ENCODE measurements around the gene ACSS2. TPM values are rescaled to one million over a fixed set of nuclear protein-coding genes. Genes with fewer than 3 reads are reported as not detected.

ACSS2 gene
- total RNA-seq, 4 donors from 2014 or later: 48.5 to 89.6 (median 68.1) TPM

DNA sequence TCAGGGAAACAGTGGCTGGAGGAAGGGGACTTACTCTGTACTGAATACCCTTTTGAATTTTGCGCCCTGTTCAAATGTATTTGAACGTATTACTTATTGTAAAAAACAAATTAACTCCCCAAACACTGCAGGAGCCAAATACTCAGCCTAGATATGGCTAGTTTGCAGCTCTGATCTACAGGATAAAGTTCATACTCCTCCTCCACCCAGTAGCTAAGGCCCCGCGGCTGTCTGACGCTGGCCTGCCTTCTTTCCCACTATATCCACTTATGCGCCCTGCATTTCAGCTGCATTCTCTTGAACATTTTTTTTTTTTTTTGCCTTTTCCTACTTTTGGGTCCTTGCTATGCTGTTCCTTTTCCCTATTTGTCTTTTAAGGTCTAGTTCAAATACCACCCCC lies 72.7 kb downstream of the ACSS2 start:
- Histone ChIP-seq H3K4me1 (no peaks in the 10 kb centered on the region), H3K27ac (no peak overlapping the region), H3K4me3 (replicated peaks in 1 of 3) (no peak overlapping the region), H3K9me3 (no peaks in the 10 kb centered on the region), H3K27me3 (no peaks in the 10 kb centered on the region), H3K36me3 (peaks cover 2 to 13% of the 10 kb centered on the region in 2 donors)
- intact Hi-C loops (cut with DNase I): no loop called here
- WGBS, 2 donors: 95 to 96% methylated on average over 6 of the region's 6 CpGs
- TF ChIP-seq, protein P1, sequence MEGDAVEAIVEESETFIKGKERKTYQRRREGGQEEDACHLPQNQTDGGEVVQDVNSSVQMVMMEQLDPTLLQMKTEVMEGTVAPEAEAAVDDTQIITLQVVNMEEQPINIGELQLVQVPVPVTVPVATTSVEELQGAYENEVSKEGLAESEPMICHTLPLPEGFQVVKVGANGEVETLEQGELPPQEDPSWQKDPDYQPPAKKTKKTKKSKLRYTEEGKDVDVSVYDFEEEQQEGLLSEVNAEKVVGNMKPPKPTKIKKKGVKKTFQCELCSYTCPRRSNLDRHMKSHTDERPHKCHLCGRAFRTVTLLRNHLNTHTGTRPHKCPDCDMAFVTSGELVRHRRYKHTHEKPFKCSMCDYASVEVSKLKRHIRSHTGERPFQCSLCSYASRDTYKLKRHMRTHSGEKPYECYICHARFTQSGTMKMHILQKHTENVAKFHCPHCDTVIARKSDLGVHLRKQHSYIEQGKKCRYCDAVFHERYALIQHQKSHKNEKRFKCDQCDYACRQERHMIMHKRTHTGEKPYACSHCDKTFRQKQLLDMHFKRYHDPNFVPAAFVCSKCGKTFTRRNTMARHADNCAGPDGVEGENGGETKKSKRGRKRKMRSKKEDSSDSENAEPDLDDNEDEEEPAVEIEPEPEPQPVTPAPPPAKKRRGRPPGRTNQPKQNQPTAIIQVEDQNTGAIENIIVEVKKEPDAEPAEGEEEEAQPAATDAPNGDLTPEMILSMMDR (IDR thresholded peaks at IDR 0.05): no peak
- no peak for TF ChIP-seq POLR2A (IDR thresholded peaks at IDR 0.05)
- DNase-seq: no peak

DNA sequence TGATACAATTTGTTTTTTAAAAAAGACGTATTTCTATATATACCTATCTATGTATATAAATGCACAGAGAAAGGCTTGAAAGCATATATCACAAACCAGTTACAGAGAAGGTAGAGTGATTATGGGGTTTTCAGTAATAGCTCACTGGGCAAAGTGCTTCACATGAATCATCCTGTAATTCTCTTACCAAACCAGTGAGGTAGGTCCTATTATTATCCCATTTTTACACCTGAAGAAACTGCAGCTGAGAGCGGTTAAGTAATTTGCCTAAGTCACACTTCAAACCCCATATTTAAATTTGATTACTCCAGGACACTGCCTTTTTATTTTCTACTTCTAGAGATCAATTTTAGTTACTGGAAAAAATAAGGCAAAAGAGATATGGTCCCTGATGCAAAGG lies 74.8 kb downstream of the ACSS2 start:
- Histone ChIP-seq H3K4me1 (peaks cover 0 to 8% of the 10 kb centered on the region in 2 donors), H3K27ac (no peak overlapping the region), H3K36me3 (no peaks in the 10 kb centered on the region), H3K27me3 (no peaks in the 10 kb centered on the region), H3K9me3 (no peaks in the 10 kb centered on the region), H3K4me3 (replicated peaks in 1 of 3) (no peak overlapping the region)
- TF ChIP-seq, protein P1 (IDR thresholded peaks at IDR 0.05): no peak
- no peak for TF ChIP-seq POLR2A (IDR thresholded peaks at IDR 0.05)
- DNase-seq: no peak
- WGBS, 2 donors: 95 to 98% methylated on average over 2 of the region's 2 CpGs
- intact Hi-C loops (cut with DNase I): no loop called here

DNA sequence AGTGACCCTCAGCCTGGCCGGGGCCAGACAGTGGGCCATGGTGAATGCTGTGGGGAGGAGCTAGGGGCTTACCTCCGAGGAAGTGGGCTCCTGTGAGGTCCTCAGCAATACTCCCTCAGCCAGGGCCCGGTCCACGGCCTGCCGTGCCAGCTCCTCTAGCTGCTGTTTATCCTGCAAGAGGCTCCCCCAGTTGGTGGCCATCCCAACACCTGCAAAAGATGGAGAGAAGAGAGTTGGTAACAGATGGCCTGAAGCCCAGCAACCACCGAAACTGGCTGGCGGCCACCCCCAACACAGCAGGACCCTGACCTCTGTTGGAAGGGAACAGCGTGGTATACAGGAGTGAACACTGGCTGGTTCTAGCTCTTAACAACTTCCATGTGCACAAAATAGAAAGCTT lies 75.2 kb downstream of the ACSS2 start:
- peaks cover 0 to 12% of the 10 kb centered on the region in 2 donors for H3K4me1 ChIP-seq
- no peaks in the 10 kb centered on the region for H3K27me3 ChIP-seq
- TF ChIP-seq POLR2A (IDR thresholded peaks at IDR 0.05): no peak
- TF ChIP-seq, protein P1 (IDR thresholded peaks at IDR 0.05): no peak
- H3K36me3 ChIP-seq: no peaks in the 10 kb centered on the region
- 83 to 87% methylated on average over 8 of the region's 8 CpGs for WGBS, 2 donors
- no peak overlapping the region for H3K4me3 ChIP-seq (replicated peaks in 1 of 3)
- DNase-seq: no peak
- no peak overlapping the region for H3K27ac ChIP-seq
- H3K9me3 ChIP-seq: no peaks in the 10 kb centered on the region
- intact Hi-C loops (cut with DNase I): no loop called here

DNA sequence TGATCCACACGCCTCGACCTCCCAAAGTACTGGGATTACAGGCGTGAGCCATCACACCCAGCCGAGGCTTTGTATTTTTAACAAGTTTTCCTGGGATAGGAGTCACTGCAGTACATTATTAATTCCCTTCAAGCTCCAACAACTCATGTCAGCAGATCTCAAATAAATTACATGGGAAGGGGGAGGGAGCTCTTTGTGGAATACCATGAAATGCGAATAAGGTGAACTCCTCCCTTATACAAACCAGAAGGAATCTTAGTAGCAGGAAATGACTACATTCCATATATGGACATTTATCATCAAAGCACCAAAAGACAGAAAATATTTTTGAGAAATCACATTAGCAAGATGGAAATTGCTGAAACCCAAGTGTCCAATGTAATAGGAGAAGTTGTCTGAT lies 76.3 kb downstream of the ACSS2 start:
- no peaks in the 10 kb centered on the region for H3K9me3 ChIP-seq
- H3K4me1 ChIP-seq: peaks cover 0 to 12% of the 10 kb centered on the region in 2 donors
- no peaks in the 10 kb centered on the region for H3K36me3 ChIP-seq
- no peak overlapping the region for H3K4me3 ChIP-seq (replicated peaks in 1 of 3)
- DNase-seq: no peak
- intact Hi-C loops (cut with DNase I): no loop called here
- no peaks in the 10 kb centered on the region for H3K27me3 ChIP-seq
- no peak overlapping the region for H3K27ac ChIP-seq
- TF ChIP-seq POLR2A (IDR thresholded peaks at IDR 0.05): no peak
- TF ChIP-seq, protein P1 (IDR thresholded peaks at IDR 0.05): no peak
- 83 to 92% methylated on average over 5 of the region's 5 CpGs for WGBS, 2 donors

DNA sequence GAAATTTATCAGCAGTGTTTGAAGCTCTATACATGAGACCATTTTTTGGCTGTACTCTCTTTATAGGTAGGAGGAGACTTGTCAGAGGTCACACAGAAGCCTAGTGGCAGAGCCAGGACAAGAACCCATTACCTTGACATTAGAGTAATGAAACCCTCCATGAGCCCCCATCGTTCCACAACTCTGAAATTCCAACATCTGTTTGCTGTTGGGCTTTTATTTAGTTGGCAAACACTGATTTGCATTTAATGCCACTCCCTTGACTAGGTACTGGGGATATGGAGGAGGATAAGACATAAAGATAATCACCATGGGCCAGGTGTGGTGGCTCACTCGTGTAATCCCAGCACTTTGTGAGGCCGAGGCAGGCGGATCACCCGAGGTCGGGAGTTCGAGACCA lies 77.5 kb downstream of the ACSS2 start:
- no peak overlapping the region for H3K4me3 ChIP-seq (replicated peaks in 1 of 3)
- TF ChIP-seq POLR2A (IDR thresholded peaks at IDR 0.05): no peak
- TF ChIP-seq, protein P1 (IDR thresholded peaks at IDR 0.05): no peak
- no peaks in the 10 kb centered on the region for H3K36me3 ChIP-seq
- no peaks in the 10 kb centered on the region for H3K27me3 ChIP-seq
- peaks cover 0 to 12% of the 10 kb centered on the region in 2 donors for H3K4me1 ChIP-seq
- no peak for DNase-seq
- H3K27ac ChIP-seq: no peak overlapping the region
- no peaks in the 10 kb centered on the region for H3K9me3 ChIP-seq
- intact Hi-C loops (cut with DNase I): no loop called here
- 92 to 93% methylated on average over 7 of the region's 7 CpGs for WGBS, 2 donors
